CD4-positive, alpha-beta T cell treated with Interleukin-2 at 100 ng/mL for 4 hours (primary cell): ENCODE measurements around the gene RNU6-9.
"Not testable (repeated sequence)": the region's sequence is repeated elsewhere in the genome, so short reads cannot be mapped to it uniquely, and the experiment has no call there.

Experiments used
- DNase-seq: peaks from one replicate; pipeline ENCODE4 v3.0.0-alpha.2; 2020; ENCODE audit warnings: low spot score

RNU6-9 gene

GRCh38 chr19:892894-893689 is at the start of gene RNU6-9, which contains the start of gene MED16:
RNU6-9 (plus strand) TSS chr19:893484.
MED16 (minus strand) TSS chr19:893187; CDS start chr19:891131, 2,056 bp downstream.
- peak; percentile 93 for DNase-seq

- no peak for DNase-seq
Observed at GRCh38 chr19:843836-844545, 49.3 kb upstream of the RNU6-9 start.

- no peak for DNase-seq
Observed at GRCh38 chr19:844546-844971, 48.7 kb upstream of the RNU6-9 start.

GRCh38 chr19:845707-846521 is 47.4 kb upstream of the RNU6-9 start:
- no peak for DNase-seq

- no peak for DNase-seq
Observed at GRCh38 chr19:848386-848921, 44.8 kb upstream of the RNU6-9 start.

DNA sequence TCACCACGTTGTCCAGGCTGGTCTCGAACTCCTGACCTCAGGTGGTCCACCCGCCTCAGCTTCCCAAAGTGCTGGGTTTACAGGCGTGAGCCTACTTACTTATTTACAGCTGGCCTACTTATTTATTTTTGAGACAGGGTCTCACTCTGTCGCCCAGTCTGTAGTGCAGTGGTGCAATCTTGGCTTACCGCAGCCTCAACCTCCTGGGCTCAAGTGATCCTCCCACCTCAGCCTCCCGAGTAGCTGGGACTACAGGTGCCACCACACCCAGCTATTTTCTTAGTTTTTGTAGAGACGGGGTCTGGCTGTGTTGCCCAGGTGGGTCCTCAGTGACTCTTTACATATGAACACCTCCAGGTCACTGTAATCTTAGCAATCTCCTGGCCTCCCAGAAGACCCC is 44.1 kb upstream of the RNU6-9 start:
- not testable (repeated sequence) for DNase-seq

DNA sequence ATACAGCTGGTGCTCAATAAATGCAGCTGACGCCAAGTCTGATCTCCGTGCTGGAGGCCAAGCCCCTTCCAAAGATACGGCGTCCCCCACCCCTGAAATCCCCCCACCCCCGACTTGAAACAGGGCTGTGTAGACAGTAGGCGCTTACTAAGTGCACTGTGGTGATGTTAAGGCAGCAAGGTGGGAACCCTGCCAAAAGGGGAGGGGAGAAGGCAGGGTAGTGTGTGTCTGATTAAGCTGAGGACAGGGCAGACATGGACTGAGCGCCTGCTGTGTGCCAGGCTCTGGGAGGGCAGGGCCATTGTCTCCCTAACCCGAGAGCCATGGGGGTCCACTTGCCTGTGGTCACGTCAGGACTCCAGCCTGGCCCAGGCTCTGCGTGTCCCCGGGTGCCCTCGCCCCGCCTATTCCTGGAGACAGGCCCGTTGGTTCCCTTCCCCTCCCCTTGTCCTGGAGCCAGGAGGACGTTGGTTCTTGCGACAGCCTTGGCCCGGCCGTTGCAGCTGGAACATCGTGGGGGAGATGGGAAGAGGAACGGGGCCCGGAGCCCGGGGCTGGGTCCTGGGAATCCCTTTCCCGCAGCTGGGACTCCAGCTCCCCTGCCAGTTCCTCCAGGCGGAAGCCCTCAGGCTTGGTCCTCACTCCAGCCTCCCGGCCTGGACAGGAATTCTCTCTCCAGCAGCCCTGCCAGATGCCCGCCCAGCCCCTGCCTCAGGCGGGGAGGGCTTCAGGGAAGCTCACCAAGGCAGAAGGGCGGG is 42.9 kb upstream of the RNU6-9 start:
- DNase-seq, result no peak

GRCh38 chr19:850979-851335 is 42.3 kb upstream of the RNU6-9 start:
- DNase-seq, result no peak

DNA sequence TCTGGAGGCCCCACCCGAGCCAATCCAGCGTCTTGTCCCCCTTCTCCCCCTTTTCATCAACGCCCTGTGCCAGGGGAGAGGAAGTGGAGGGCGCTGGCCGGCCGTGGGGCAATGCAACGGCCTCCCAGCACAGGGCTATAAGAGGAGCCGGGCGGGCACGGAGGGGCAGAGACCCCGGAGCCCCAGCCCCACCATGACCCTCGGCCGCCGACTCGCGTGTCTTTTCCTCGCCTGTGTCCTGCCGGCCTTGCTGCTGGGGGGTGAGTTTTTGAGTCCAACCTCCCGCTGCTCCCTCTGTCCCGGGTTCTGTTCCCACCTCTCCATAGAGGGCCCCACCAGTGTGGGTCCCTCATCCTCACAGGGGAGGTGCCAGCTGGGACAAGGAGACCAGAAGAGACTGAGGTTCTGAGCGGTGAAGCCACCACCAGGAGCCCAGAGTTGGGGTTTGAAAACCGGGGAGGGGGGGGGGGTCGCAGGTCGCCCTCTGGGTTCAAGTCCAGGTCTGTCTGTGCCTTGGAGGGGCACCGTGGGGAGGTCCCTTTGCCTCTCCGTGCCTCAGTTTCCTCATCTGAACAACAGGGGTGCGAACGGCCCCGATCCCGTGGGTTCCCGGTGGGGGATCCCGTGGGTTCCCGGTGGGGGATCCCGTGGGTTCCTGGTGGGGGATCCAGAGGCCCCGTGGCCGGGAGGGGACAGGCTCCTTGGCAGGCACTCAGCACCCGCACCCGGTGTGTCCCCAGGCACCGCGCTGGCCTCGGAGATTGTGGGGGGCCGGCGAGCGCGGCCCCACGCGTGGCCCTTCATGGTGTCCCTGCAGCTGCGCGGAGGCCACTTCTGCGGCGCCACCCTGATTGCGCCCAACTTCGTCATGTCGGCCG is 40.9 kb upstream of the RNU6-9 start, which contains the start of gene ELANE:
Gene ELANE (plus strand): TSS at position 168 of the 878 bp plus-strand sequence. CDS start 26 bp downstream, at position 194.
- DNase-seq, result no peak

DNA sequence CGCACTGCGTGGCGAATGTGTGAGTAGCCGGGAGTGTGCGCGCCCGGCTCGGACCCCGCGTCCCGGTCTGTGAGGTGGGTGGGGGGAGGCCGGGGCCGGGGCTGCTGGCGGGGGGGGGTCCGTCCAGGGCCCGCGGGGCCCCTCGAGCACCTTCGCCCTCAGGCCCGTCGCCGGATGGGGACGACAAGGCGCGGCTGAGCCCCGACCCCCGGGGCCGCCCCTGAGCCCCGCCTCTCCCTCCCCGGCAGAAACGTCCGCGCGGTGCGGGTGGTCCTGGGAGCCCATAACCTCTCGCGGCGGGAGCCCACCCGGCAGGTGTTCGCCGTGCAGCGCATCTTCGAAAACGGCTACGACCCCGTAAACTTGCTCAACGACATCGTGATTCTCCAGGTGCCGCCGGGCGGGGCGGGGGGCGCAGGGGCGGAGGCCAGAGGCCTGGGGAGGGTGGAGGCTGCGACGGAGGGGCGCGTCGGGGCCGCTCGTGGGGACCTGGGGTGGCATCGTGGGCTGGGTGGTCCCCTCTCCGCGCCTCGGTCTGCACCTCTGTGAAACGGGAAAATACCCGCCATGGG is 40.2 kb upstream of the RNU6-9 start:
- no peak for DNase-seq

DNA sequence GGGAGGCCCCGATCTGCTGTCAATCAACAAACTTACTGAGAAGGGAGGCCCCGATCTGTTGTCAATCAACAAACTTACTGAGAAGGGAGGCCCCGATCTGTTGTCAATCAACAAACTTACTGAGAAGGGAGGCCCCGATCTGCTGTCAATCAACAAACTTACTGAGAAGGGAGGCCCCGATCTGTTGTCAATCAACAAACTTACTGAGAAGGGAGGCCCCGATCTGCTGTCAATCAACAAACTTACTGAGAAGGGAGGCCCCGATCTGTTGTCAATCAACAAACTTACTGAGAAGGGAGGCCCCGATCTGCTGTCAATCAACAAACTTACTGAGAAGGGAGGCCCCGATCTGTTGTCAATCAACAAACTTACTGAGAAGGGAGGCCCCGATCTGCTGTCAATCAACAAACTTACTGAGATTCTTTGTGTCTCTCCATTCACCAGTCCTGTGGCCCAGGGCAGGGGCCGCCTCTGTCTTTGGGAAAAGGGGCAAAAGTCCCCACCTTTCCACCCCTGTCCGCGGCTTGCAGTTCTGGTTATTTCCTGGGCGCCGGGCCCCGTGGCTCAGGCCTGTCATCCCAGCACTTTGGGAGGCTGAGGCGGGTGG is 39.6 kb upstream of the RNU6-9 start:
- not testable (repeated sequence) for DNase-seq

- DNase-seq, result no peak
Observed at GRCh38 chr19:854549-854948, 38.7 kb upstream of the RNU6-9 start.

DNA sequence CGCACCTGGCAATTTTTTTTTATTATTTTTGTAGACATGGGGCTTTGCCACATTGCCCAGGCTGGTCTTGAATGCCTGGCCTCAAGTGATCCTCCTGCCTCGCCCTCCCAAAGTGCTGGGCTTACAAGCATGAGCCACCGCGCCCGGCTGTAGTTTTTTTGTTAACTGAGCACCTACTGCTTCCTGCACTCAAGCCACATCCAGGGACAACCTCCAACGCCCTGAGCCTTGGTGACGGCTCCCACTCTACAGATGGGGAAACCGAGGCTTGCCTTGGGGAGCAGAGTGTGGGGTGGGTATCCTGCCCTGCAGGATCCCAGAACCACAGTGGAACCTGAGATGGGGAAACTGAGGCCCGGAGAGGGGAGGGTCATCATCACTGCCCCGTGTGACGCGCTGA is 38.1 kb upstream of the RNU6-9 start:
- DNase-seq, result no peak

DNA sequence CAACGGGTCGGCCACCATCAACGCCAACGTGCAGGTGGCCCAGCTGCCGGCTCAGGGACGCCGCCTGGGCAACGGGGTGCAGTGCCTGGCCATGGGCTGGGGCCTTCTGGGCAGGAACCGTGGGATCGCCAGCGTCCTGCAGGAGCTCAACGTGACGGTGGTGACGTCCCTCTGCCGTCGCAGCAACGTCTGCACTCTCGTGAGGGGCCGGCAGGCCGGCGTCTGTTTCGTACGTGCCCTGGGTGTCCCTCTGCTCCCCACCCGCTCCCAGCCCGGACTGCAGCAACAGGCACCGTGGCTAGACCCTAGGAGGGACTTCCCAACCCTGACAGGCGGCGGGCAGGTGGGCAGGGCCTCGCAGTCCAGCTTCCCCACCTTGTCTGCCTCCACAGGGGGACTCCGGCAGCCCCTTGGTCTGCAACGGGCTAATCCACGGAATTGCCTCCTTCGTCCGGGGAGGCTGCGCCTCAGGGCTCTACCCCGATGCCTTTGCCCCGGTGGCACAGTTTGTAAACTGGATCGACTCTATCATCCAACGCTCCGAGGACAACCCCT is 37.6 kb upstream of the RNU6-9 start:
- no peak for DNase-seq

DNA sequence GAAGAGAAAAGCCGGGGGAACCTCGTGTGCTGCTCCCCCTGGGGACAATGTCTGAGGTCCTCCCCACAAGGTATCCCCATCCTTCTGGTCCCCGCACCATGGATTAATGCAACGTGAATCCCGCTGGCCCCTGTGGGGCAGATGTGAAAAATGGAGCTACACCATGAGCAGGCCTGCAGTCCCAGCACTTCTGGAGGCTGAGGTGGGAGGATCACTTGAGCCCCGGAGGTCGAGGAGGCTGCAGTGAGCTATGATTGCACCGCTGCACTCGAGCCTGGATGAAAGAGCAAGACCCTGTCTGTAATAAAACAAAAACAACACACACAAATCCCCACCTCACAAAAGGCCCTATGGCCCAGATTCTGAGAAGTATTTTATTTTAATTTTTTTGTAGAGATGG is 35.0 kb upstream of the RNU6-9 start:
- no peak for DNase-seq

GRCh38 chr19:858868-859843 is 34.1 kb upstream of the RNU6-9 start, which contains the start of gene CFD:
CFD (plus strand) TSS chr19:859664; CDS start chr19:859690, 26 bp downstream.
- DNase-seq, result no peak

- no peak for DNase-seq
Observed at GRCh38 chr19:861141-861755, 32.0 kb upstream of the RNU6-9 start.
